ENCODE data around the gene TMEM163.

- TF ChIP-seq CTCF (tag by site-specific recombination; IDR thresholded peaks at IDR 0.05) (no peak), TCF7L2 (IDR thresholded peaks at IDR 0.05; ENCODE audit: borderline replicate concordance, low read depth, low read length) (no peak), ZNF112 (tag by site-specific recombination; IDR thresholded peaks at IDR 0.05) (no peak), ZNF449 (tag by site-specific recombination; IDR thresholded peaks at IDR 0.05) (no peak), ZNF133 (tag by site-specific recombination; IDR thresholded peaks at IDR 0.05) (no peak), ZNF398 (tag by site-specific recombination; IDR thresholded peaks at IDR 0.05) (no peak), GFI1B (tag by site-specific recombination; IDR thresholded peaks at IDR 0.05) (no peak)
Measured at GRCh38 chr2:134420259-134420658, 298.5 kb downstream of the TMEM163 start.
